Loucy (cell line): ENCODE data around the gene STK4.

Source experiments
- H2AFZ ChIP-seq: fragments of 200-600 bp; sonication (generic); 2 replicates; pipeline ENCODE4 v1.6.0; 2016; ENCODE audit warnings: antibody characterized with exemption, mild to moderate bottlenecking, low read length, moderate library complexity
- H3F3A ChIP-seq: fragments of 200-600 bp; 2 replicates; pipeline ENCODE4 v1.6.0; 2016; ENCODE audit warnings: antibody characterized with exemption, low read depth, mild to moderate bottlenecking
- H3K27me3 ChIP-seq: fragments of 200-600 bp; sonication (generic); 2 replicates; pipeline ENCODE4 v1.6.1; 2014; ENCODE audit warnings: low read length, mild to moderate bottlenecking; ENCODE audit not compliant: insufficient read depth, poor library complexity, severe bottlenecking
- H3K36me3 ChIP-seq: fragments of 200-600 bp; sonication (generic); 2 replicates; pipeline ENCODE4 v1.6.1; 2016; ENCODE audit warnings: low read length; ENCODE audit not compliant: insufficient read depth
- H3K4me1 ChIP-seq: fragments of 200-600 bp; sonication (generic); 2 replicates; pipeline ENCODE4 v1.5.1; 2014; ENCODE audit warnings: low read length, mild to moderate bottlenecking; ENCODE audit not compliant: insufficient read depth, poor library complexity, severe bottlenecking
- H3K4me2 ChIP-seq: fragments of 200-600 bp; sonication (generic); 2 replicates; pipeline ENCODE4 v1.6.0; 2014; ENCODE audit warnings: antibody characterized with exemption, low read length, low read depth, mild to moderate bottlenecking; ENCODE audit not compliant: poor library complexity, severe bottlenecking
- H3K4me3 ChIP-seq: fragments of 200-600 bp; sonication (generic); 2 replicates; pipeline ENCODE4 v1.5.1; 2014; ENCODE audit warnings: low read length, mild to moderate bottlenecking, mixed read lengths; ENCODE audit not compliant: poor library complexity, severe bottlenecking
- H3K79me2 ChIP-seq: fragments of 200-600 bp; sonication (generic); 2 replicates; pipeline ENCODE4 v1.6.1; 2014; ENCODE audit warnings: low read length; ENCODE audit not compliant: insufficient read depth
- H3K9ac ChIP-seq: fragments of 200-600 bp; sonication (generic); 2 replicates; pipeline ENCODE4 v1.6.0; 2014; ENCODE audit warnings: mild to moderate bottlenecking, low read depth, low read length, moderate library complexity; ENCODE audit not compliant: poor library complexity, severe bottlenecking
- H3K9me2 ChIP-seq: fragments of 200-600 bp; sonication (generic); replicated peaks from 2 replicates; pipeline ENCODE4 v1.6.1; 2016; ENCODE audit warnings: low read depth, low read length, mixed read lengths
- H3K9me3 ChIP-seq: fragments of 200-600 bp; sonication (generic); 2 replicates; pipeline ENCODE4 v1.6.1; 2014; ENCODE audit warnings: mild to moderate bottlenecking, antibody characterized with exemption, low read length, low read depth; ENCODE audit not compliant: insufficient read depth
- H4K20me1 ChIP-seq: fragments of 200-600 bp; sonication (generic); 2 replicates; pipeline ENCODE4 v1.6.0; 2014; ENCODE audit warnings: antibody characterized with exemption, low read length, mild to moderate bottlenecking; ENCODE audit not compliant: insufficient read depth, poor library complexity, severe bottlenecking
- EZH2phosphoT487 ChIP-seq: fragments of 200-600 bp; IDR thresholded peaks from 2 replicates; pipeline ENCODE4 v1.6.1; 2018; ENCODE audit warnings: antibody characterized with exemption, mild to moderate bottlenecking, moderate library complexity, borderline replicate concordance
- TF ChIP-seq, protein P1 (sequence below): fragments of 200-600 bp; sonication (generic); conservative IDR thresholded peaks from 2 replicates; pipeline ENCODE4 v1.5.1; 2014; ENCODE audit warnings: mild to moderate bottlenecking, antibody characterized with exemption, low read length

The STK4 gene

DNA sequence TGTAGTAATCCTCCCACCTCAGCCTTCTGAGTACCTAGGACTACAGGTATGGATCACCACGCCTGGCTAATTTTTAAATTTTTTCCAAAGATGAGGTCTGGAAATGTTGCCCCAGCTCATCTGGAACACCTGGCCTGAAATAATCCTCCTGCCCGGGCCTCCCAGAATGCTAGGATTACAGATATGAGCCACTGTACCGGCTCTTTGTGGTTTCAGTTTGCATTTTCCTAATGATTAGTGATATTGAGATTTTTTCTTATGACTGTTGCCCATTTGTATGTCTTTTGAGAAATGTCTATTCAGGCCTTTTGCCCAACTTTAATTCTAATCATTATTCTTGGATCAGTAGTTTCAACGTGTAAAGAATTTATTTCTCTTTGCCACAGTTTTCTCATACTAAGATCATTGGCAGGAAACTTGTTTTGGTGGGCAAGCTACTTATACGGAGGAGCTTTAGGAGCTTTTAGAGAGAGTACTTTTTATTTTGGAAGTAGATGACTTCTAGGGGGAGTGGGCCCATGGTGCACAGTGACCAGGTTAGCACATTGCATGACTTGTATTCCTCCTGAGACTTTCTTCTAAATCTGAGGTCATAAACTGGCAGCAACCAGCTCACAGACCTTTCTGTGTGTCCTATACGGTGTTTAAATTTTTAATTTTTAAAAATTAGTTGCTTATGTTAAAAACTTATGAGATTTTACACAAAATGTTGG, 62.3 kb downstream of the STK4 start:
- H3K9me3 ChIP-seq = no peaks in the 10 kb centered on the region
- H3F3A ChIP-seq = no peaks in the 10 kb centered on the region
- no peak overlapping the region for H3K9ac ChIP-seq
- H3K27me3 ChIP-seq = no peaks in the 10 kb centered on the region
- peaks cover 6% of the 10 kb centered on the region for H3K4me1 ChIP-seq
- TF ChIP-seq, protein P1, sequence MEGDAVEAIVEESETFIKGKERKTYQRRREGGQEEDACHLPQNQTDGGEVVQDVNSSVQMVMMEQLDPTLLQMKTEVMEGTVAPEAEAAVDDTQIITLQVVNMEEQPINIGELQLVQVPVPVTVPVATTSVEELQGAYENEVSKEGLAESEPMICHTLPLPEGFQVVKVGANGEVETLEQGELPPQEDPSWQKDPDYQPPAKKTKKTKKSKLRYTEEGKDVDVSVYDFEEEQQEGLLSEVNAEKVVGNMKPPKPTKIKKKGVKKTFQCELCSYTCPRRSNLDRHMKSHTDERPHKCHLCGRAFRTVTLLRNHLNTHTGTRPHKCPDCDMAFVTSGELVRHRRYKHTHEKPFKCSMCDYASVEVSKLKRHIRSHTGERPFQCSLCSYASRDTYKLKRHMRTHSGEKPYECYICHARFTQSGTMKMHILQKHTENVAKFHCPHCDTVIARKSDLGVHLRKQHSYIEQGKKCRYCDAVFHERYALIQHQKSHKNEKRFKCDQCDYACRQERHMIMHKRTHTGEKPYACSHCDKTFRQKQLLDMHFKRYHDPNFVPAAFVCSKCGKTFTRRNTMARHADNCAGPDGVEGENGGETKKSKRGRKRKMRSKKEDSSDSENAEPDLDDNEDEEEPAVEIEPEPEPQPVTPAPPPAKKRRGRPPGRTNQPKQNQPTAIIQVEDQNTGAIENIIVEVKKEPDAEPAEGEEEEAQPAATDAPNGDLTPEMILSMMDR = no peak
- TF ChIP-seq EZH2phosphoT487 = no peak
- H3K4me2 ChIP-seq = no peak overlapping the region
- H2AFZ ChIP-seq = no peak overlapping the region
- no peaks in the 10 kb centered on the region for H4K20me1 ChIP-seq
- no peak overlapping the region for H3K4me3 ChIP-seq
- H3K36me3 ChIP-seq = peaks cover 53% of the 10 kb centered on the region
- no peaks in the 10 kb centered on the region for H3K9me2 ChIP-seq
- H3K79me2 ChIP-seq = peaks cover 5% of the 10 kb centered on the region; the same call in 1 of the 2 replicates

DNA sequence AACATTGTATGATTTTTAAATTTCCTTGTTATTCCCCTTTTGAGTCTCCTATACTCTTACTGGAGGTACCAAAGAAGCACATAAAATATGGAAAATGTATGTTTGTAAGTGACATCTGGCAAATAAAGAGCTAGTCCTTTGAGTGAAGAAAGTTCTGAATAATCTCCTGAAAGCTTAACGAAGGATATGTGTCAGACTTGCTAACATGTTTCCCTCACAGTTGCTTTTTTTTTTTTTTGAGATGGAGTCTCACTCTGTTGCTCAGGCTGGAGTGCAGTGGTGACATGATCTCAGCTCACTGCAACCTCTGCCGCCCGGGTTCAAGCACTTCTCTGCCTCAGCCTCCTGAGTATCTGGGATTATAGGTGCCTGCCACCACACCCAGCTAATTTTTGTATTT, 63.6 kb downstream of the STK4 start:
- Histone ChIP-seq H2AFZ (no peak overlapping the region), H3K36me3 (peaks cover 47% of the 10 kb centered on the region), H3K27me3 (no peaks in the 10 kb centered on the region), H3K9ac (no peak overlapping the region), H3K4me1 (peaks cover 6% of the 10 kb centered on the region), H3F3A (no peaks in the 10 kb centered on the region), H3K4me3 (no peak overlapping the region), H3K9me2 (no peaks in the 10 kb centered on the region), H3K9me3 (no peaks in the 10 kb centered on the region), H3K79me2 (peaks cover 5% of the 10 kb centered on the region; the same call in 1 of the 2 replicates), H3K4me2 (no peak overlapping the region), H4K20me1 (no peaks in the 10 kb centered on the region)
- TF ChIP-seq, protein P1 = no peak
- TF ChIP-seq EZH2phosphoT487 = no peak

DNA sequence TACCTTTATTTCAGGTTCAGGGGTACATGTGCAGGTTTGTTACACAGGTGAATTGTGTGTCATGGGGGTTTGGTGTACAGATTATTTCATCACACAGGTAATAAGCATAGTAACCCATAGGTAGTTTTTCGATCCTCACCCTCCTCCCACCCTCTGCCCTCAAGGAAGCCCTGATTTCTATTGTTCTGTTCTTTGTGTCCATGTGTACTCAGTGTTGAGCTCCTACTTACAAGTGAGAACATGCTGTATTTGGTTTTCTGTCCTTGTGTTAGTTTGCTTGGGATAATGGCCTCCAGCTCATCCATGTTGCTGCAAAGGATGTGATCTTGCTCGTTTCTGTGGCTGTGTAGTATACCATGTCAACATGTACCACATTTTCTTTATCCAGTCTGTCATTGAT, 66.0 kb downstream of the STK4 start:
- no peak overlapping the region for H3K9ac ChIP-seq
- H3K27me3 ChIP-seq = no peaks in the 10 kb centered on the region
- TF ChIP-seq, protein P1 = no peak
- no peak for TF ChIP-seq EZH2phosphoT487
- no peaks in the 10 kb centered on the region for H3K9me3 ChIP-seq
- H2AFZ ChIP-seq = no peak overlapping the region
- peaks cover 6% of the 10 kb centered on the region for H3K4me1 ChIP-seq
- H3K79me2 ChIP-seq = peaks cover 5% of the 10 kb centered on the region; the same call in 1 of the 2 replicates
- no peaks in the 10 kb centered on the region for H3K9me2 ChIP-seq
- no peak overlapping the region for H3K4me3 ChIP-seq
- no peaks in the 10 kb centered on the region for H3F3A ChIP-seq
- peaks cover 38% of the 10 kb centered on the region for H3K36me3 ChIP-seq
- H3K4me2 ChIP-seq = no peak overlapping the region
- H4K20me1 ChIP-seq = no peaks in the 10 kb centered on the region
